NCI-H774 (cell line): ENCODE data around the gene PRICKLE1.

Experiments
- DNase-seq: peaks from one replicate; lab custom pipeline; 2025; lab: John Stamatoyannopoulos, UW

Gene PRICKLE1

DNA sequence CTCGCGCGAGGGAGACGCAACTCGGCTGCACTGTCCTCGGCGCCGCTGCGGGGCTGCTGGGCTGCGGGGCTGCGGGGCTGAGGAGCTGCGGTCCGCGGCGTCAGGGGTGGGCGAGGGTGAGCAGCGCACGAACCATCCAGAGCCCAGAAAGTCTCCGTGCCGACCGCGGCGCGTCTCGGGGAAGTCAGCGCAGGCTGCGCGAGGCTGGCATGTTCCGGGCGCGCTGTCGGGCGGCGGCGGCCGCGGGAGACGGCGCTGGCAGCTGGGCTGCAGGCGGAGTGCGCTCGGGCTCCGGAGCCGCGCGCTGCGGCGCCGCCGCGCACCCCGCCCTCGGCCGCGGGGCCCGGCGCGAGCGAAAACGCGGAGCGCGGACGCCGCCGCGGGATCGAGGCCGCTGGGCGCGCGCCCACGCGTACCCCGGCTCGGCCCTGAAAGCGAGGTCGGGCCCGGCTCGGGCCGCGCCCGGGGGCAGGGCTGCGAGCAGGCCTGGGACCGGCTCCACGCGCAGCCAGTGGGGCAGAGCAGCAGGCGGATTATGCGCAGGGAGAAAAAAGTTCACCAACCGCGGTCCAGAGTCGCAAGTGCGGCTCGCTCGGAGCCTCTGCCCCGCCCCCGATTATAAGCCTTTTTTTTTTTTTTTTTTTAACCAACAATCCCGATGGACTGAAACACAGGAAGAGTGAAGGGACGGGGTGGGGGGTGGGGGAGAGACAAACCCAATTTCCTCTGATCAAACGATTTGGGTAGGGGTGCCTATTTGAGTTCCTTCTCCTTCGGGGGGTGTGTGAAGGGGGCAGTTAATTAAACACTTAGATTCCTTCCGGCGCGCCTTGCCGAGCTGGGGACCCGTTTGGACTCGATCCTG is at the start of gene PRICKLE1:
PRICKLE1 (minus strand) TSS at position 282 of the 865 bp plus-strand sequence. CDS start 117,230 bp downstream, outside the sequence.
- no peak for DNase-seq

DNA sequence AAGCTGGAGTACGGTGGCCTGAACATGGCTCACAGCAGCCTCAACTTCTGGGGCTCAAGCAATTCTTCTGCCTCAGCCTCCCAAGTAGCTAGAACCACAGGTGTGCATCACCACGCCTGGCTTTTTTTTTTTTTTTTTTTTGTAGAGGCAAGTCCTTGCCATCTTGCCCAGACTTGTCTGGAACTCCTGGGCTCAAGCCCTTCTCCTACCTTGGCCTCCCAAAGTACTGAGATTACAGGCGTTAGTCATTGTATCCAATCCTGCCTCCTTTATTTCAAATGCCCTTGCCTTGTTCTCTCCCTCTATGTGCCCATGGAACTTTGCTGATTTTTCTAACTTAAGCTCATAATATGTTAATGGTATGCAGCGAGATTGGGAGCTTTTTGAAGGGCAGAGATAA is 49.2 kb upstream of the PRICKLE1 start:
- no peak for DNase-seq

DNA sequence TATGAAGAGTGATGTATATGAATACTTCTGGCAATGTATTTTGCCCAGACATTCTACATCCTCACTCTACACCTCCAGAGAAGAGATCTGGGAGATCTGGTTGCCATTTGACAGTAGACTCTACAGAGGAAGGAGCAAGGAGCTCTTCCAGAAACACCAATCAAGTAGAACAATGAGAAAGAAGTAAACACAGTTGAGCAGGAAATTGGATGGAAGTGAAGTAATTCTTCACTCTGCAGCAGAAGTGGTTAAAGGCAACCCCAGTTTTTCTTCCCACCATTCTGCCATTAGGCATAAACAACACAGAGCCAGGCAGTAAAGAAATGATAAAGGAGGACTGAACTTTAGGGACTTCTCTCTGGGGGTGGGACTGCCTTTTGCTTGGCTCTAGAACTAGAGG is 48.5 kb upstream of the PRICKLE1 start:
- DNase-seq, result no peak

DNA sequence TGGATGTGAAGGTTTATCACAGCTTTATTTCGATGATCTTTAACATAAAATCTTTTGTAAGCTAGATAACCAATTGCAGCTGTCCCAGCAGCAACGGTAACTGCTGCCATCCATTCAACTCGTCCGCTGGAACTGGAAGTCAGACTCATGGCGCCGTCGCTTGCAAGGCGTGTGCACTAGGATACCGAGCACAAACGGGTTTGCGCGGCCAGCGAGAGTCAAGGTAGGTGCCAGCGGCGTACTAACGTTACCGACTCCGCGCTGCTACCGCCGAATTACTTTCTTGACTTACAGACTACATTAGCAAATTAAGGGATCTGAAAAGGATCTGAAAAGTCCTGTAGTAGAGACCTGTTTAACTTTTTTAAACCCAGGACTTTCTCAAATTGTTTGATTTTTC is 47.4 kb upstream of the PRICKLE1 start:
- no peak for DNase-seq

DNA sequence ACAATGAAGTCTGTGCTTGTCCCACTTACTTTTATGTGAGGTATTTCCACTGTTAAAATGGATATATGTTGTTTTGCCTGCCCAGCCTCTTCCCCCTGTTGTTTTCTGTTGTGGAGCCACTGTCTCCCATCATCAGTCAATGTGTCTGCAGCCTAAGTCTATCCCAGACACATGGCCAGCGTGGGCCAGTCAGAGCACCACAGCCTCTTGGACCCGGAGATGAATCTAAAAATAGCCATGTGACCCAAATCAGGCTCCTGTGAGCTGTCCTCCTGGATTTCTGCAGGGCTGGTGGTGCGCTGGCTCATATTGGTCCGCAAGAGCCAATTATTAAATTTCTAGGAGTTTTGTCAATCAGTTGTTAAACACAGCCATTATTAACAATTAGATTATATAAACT is 44.0 kb upstream of the PRICKLE1 start:
- DNase-seq, result no peak

DNA sequence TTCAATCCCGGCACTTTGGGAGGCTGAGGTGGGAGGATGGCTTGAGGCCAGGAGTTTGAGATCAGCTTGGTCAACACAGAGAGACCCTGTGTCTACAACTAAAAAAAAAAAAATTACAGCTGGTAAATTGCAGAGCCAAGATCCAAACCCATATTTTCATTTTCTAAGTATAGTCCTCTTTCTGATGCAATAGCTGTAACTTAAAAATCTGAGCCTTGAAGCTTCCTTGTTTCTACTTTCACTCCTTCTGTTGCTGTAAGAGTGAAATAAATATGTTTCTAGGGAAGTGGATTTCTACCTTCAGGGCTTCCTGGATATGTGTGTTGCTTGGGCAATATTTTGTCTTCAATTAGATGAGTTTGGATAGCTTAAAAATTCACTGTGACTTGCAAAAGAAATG is 42.0 kb upstream of the PRICKLE1 start:
- no peak for DNase-seq

DNA sequence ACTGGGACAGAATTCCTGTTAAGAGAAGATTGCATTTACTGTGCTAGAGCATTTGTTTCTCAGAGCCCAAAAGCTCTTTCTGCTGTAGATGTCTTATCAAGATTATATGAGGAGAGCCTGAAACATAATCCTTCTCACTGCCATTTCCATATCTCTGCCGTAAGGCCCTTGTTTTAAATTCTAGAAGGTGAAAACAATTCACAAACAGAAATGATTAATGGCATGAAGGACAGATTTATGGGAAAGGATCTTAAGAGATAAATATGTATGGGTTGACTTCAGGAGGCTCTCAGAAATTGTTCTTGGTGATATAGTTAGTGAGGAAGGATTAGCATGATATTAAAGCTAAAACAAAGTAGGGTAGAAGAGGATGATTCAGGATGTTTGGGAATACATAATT is 40.8 kb upstream of the PRICKLE1 start:
- DNase-seq, result no peak

DNA sequence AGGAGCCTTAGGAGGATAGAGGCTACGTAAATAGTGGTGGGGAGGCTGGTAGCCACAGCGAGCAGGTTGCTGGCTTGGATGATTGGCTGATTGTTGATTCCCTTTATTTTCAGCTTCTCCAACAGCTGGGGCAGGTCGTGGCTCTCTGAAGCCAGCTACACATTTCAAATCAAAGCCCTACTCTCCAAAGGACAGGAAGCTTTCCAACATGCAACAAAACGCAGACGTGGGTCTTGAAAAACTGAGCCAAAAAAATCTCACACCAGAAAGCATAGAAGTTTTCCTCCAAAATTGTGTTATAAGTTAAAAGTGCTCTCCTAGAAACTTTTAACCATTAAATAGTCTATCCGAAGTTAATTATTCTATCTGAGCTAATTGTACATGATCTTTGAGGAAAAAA is 37.6 kb upstream of the PRICKLE1 start:
- no peak for DNase-seq

DNA sequence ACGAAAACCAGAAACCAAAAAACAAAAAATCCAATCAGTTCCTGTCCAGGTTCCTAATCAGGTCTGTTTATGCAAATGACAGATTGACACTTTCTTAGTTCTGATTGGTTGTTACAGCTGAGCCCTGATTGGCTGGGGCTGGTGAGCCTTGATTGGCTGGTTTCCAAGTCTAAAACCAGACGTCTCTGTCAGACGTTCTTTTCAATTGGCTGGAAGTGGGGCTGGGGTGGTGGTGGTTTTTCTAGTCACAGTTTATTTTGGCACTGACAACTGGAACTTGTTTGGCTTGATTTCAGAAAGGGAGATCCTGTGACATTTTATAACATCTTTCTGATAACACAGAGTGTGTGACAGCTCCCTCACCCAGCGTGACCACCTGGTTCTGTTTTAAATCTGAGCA is 36.1 kb upstream of the PRICKLE1 start:
- DNase-seq, result no peak

DNA sequence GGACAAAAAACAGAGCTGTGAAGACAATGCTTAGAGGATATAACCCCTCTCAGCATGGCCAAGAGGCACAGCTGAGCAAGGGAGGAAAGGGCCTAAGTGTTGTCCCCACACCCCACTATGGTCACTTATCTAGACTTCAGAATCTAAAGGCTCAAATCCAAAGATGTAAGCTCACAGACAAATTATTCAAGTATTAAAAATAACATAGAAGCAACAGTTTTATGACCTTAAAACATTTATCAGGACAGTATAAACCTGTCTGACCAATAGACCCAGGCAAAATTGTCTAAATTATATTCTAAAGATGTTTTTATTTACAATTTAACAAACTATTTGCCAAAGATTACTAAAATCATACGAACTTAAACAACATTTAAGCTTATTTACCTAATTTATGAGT is 28.1 kb upstream of the PRICKLE1 start:
- no peak for DNase-seq

DNA sequence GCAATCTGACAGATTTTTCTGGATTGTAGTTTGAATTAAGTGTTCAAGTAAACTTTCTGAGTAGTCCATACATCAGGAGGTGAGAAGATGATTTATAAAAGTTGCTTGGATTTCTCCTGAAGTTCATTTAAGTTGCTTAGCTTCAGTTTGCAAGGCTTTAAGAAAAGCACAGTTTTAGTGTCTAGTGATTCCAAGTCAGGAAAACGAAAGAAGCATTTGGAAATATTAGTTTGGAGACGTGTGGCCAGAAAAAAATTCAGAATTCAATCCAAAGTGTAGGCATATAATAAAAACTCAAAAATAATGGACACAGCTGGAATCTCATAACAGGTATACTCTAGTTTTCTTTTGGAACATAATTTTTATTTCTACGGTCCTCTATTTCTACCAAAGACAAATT is 25.5 kb upstream of the PRICKLE1 start:
- DNase-seq, result no peak

DNA sequence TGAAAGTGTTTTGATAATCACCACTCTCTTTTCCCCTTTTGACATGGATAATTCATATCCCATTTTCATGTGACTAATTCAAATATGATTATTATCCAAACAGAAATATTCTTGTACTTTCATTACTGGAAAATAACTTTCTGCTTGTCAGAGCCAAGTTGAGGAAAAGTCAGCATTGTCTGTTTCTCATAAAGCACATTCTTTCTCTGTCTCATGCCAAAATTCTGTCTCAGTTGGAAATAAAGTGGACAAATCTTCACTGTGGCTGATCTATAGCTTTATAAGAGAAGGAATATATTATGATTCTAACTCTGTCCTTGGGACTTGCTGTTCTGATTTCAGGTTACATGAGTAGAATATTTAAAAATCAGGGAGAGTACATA is 22.7 kb upstream of the PRICKLE1 start:
- no peak for DNase-seq

DNA sequence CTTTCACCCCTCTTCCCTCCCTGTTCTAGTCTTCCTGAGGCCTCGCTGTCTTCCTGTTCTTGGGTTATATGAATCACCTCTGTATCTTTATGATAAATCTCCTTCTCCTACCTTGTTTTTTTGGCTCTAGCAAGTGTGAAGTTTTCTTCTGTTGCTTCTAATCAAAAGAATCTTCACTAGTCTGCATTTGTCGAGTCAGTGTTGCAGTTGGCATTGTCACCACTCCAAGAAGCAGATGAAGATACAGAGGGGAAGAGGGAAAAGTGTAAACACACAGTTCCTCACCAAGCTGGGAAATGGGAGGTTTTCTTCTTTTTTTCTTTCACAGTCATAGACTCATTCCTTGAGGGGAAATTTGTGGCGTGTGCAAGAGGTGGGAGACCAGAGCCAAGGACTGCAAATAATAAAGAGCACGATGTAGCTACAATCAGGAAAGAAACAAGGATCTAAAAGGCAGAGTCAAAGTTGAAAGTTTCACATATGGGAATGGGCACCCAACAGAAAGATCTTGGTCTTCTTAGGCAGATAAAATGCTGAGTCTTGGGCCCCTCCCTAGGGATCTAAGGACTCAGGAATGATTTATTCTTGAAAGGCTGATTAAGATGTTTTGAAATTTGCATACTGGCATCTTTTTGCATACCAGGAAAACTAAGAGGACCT is 22.2 kb upstream of the PRICKLE1 start:
- no peak for DNase-seq

DNA sequence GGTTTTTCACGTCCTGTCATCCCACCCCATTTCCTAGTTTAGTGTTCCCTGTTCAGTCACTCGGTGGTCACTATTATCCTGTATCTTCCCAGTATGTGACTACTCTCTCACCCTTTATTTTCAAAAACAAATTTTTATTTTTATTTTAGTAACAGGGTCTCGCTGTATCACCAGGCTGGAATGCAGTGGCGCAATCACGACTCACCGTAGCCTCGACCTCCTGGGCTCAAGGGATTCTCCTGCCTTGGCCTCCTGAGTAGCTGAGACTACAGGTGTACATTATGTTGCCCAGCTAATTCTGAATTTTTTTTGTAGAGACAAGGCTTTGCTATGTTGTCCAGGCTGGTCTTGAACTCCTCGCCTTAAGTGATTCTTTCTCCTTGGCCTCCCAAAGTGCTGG is 20.1 kb upstream of the PRICKLE1 start:
- no peak for DNase-seq

DNA sequence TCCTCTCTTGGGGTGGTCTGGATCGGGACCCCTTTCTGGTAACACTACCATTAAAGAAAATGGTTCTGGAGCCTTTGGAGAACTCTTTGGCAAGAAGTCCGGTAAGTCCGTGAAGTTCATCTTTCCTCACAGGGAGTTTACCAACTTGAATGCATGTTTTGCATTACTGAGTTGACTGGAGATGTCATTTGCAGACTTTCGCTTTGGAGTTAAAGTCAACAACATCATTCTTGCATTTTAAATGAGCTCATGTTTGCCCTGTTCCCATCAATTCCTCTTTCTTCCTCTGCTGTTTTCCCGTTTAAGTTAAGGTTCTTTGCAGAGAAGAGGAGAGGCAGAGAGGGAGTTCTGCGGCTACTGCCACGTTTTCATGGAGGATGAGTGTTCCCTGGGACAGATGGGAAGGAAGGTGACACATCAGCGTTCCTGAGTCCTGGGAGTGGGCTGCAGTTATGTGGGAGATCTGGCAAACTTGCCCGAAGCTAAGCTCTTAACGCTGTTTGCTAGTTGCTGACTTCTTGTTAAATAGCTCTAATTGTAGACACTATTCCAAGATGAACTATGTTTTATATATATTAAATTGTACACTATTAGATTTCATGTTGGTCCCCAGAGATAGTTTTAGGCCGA is 18.8 kb upstream of the PRICKLE1 start:
- DNase-seq, result no peak

DNA sequence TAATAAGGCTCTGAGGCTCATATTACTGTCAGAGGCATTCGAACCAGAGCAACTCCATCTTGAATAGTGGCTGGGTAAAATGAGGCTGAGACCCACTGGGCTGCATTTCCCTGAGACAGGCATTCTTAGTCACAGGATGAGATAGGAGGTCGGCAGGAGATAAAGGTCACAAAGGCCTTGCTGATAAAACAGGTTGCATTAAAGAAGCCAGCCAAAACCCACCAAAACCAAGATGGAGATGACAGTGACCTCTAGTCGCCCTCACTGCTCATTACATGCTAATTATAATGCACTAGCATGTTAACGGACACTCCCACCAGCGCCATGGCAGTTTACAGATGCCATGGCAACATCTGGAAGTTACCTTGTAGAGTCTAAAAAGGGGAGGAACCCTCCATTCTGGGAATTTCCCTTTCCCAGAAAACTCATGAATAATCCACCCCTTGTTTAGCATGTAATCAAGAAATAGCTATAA is 18.1 kb upstream of the PRICKLE1 start:
- DNase-seq, result no peak

DNA sequence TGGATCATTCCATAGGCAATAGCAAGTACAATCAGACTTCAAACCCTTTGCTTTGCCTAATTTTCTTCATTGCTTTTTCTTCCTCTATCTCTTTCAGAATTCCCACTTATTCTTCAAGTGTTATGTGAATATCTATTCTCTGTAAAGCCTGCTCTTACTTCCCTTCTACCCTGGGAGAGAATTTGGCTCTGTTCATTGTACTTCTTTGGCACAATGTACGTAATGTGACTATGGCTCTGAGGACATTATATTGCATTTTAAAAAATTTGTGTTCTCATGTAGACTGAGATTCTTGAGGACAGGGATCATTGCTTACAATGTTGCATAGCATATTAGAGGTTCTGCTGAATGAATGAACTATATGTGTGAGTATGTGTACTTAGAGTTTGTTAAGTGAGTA is 16.9 kb upstream of the PRICKLE1 start:
- no peak for DNase-seq

DNA sequence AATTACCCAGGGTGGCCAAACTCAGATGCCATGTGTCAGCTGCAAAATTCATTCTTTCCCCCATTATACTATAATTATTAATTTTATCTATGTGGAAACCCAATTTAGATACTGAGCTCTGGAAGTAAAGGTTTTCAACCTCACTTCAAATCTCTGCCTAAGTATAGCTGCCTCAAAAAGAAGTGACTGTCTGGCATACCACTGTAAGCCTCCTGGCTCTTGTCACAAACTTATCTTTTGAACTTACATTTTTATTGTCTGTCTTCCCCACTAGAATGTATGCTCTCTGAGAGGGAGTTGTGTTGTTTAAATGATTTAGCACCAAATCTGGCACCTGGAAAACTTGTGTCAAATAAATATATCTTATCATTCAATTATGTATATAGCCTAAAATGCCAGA is 16.1 kb upstream of the PRICKLE1 start:
- DNase-seq, result no peak

DNA sequence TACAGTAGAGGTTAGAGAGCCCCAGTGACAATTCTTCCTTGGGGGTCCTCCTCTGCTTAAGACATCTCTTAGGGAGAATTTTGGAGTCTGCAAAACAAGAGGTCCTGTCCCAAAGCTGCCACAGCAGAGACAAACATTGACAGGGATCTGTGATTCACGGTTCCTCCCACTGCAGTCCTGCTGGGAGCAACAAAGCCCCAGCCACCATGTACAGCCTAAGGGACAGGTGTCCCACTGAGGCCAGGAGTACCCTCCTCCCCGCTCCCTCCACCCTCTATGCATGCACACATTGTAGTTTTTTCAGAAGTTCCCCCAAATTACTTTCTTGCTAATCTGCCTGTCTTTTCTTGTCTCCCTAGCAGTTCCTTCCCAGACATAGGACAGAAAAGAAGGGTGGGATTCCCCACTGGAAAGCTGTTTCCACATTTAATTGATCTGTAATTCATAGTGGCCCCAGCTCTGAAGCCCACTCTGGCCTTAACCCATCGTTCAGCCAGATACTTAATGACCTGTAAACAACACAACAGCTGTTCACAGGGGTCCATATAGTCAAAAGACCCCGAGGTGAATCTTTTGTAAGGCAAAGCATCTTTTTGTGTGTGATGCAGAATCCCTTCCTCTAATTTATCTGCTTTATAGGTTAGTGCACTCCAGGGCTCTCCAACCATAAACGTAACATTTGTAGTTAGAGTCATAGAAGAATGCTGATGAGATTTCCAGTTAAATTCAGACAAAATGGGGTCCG is 13.9 kb upstream of the PRICKLE1 start:
- no peak for DNase-seq

DNA sequence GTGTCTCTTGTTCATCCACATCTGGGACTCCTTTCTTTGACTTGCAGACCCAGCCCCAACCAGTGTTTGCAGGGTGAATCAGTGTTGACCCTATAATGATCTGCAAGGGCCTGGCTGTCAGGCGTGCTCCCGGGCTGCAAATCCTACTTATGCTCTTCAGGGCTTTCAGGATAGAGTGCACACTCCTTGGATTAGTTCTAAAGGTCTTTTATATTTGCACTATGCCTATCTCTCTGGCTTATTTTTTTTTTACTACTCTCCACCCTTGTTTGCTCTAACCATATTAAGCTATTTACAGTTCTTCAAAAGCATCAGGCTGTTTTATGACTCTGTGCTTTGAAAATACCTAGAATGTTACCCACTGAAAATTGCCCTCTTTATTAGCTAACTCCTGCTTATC is 4.3 kb upstream of the PRICKLE1 start:
- DNase-seq, result no peak

DNA sequence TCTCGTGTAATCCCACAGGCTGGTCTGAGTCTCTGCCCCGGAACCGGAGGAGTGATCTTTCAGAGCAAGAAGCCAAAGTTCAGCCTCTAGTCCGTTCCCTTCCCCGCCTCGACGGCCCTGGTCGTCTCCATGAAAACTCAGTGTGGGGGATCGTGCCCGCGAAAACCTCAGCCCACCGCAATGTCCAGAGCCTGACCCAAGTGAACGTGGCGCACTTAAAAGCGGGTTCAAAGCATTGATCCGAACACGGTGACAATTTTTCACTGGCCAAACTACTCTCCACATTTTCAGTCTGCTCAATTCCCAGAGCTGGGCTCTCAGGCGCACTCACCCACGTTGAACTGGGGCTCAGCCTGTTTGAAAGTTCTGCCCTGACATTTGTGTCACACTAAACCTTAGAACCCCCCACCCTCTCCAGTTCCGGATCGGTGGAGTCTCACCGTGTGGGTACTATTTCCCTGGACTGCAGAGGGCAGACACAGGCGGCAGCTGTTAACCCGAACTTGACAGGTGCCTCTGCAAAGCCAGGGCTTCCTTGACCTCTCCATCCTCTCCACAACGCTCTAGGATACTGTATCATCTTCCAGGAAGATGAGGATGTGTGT is 886 bp upstream of the PRICKLE1 start:
- DNase-seq, result no peak
